Thyroid gland (tissue), 4 donors: ENCODE results near the gene FKBP10. TPM values are rescaled to one million over a fixed set of nuclear protein-coding genes. Genes with fewer than 3 reads are reported as not detected.
A peak's percentile ranks its signal among the peaks of the same experiment; 100 is the strongest.
"Not testable (repeated sequence)": the region's sequence is repeated elsewhere in the genome, so short reads cannot be mapped to it uniquely, and the experiment has no call there.

Experiments
- DNase-seq, 2 donors: peaks; one replicate each; pipeline ENCODE4 v3.0.0-alpha.2; 2019
- H3K27ac ChIP-seq, 3 donors: fragments of 200-600 bp; sonication (generic); 1 replicate in 2 of 3; 2 replicates in 1 of 3; pipeline ENCODE4 v1.5.1; 2016 to 2019; ENCODE audit warnings: mild to moderate bottlenecking in 1 of 3, moderate library complexity in 1 of 3
- H3K27me3 ChIP-seq: fragments of 200-600 bp; sonication (generic); one replicate; pipeline ENCODE4 v1.5.1; 2019
- H3K36me3 ChIP-seq, 2 donors: fragments of 200-600 bp; sonication (generic); one replicate each; pipeline ENCODE4 v1.5.1; 2016 to 2019
- H3K4me1 ChIP-seq, 2 donors: fragments of 200-600 bp; sonication (generic); one replicate each; pipeline ENCODE4 v1.5.1; 2017 to 2019
- H3K4me3 ChIP-seq, 3 donors: fragments of 200-600 bp; sonication (generic); replicated peaks in 1 of 3; 1 replicate in 2 of 3; 2 replicates in 1 of 3; pipeline ENCODE4 v1.5.1; 2016; ENCODE audit warnings: mild to moderate bottlenecking in 1 of 3
- H3K9me3 ChIP-seq: fragments of 200-600 bp; sonication (generic); one replicate; pipeline ENCODE4 v1.5.1; 2017
- CTCF ChIP-seq, 6 experiments: fragments of 200-600 bp in 3 of 6; fragments of 450-650 bp in 3 of 6; sonication (generic) in 3 of 6; IDR thresholded peaks; one replicate each; pipeline ENCODE4 v1.5.1; 2016 to 2019; ENCODE audit warnings: antibody characterized with exemption in 6 of 6, mild to moderate bottlenecking in 2 of 6, inconsistent platforms in 1 of 6, moderate library complexity in 1 of 6
- POLR2A ChIP-seq, 2 donors: fragments of 450-650 bp; IDR thresholded peaks; one replicate each; pipeline ENCODE4 v1.6.1; 2017; ENCODE audit warnings: antibody characterized with exemption in 2 of 2, mild to moderate bottlenecking in 2 of 2, moderate library complexity in 1 of 2
- WGBS, 2 donors: methylation state at CpG; one replicate each; pipeline ENCODE4 v1.1.5; 2017; 5-methylcytosine and 5-hydroxymethylcytosine counted together
- intact Hi-C: fragments of 100-400 bp; cut with DNase I; formaldehyde crosslinking; loops from one replicate; pipeline ENCODE4 v1.15.1; 2023
- total RNA-seq, 4 donors: library from RNA; depleted of rRNA; stranded (reverse); fragments of >200 nt; gene quantifications; one replicate each; pipeline ENCODE4 v1.2.3, GENCODE V29; 2016

Gene FKBP10
- total RNA-seq, 4 donors from 2014 or later = 42.2 to 75.3 (median 60.4) TPM

GRCh38 chr17:41836550-41837196 is 23.9 kb downstream of the FKBP10 start:
- peaks cover 0 to 6% of the 10 kb centered on the region in 2 donors for H3K36me3 ChIP-seq
- H3K4me1 ChIP-seq = peaks cover 26% of the 10 kb centered on the region in 2 donors
- no peak for TF ChIP-seq POLR2A (IDR thresholded peaks at IDR 0.05)
- no peak for TF ChIP-seq CTCF (IDR thresholded peaks at IDR 0.05)
- H3K9me3 ChIP-seq = no peaks in the 10 kb centered on the region
- peak in 1 of 2 donors; percentile 28 for DNase-seq
- 43 to 52% methylated on average over 20 to 21 of the region's 21 CpGs for WGBS, 2 donors
- intact Hi-C loops = no loop called here
- H3K27me3 ChIP-seq = no peaks in the 10 kb centered on the region
- peak overlapping the region in 1 of 3 donors; percentile 93 for H3K4me3 ChIP-seq
- H3K27ac ChIP-seq = peak overlapping the region; percentile 79 to 92 (median 88)

DNA sequence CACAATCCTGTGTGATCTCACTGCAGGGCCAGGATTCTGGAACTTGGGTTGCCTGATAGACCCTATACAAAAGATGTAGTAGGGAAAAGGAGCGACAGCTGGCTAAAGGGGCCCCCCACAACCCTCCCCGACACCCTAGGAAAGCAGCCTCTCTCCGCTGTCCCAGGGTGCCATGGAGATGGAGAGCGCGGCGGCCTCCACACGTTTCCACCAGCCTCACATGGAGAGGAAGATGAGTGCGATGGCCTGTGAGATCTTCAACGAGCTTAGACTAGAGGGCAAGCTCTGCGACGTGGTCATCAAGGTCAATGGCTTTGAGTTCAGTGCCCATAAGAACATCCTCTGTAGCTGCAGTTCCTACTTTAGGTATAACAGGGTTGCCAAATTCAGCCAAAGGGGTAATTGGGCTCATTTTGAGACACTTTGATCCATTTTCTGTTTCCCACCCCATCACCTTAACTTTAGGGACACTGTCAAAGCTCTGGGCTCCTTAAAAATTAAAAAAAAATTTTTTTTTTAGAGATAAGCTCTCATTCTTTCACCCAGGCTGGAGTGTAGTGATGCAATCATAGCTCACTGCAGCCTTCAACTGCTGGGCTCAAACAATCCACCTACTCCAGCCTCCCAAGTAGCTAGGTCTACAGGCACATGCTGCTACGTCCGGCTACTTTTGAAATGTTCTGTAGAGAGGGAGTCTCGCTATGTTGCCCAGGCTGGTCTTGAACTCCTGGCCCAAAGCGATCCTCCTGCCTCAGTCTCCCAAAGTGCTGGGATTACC is 25.1 kb downstream of the FKBP10 start, which contains the start of gene KLHL10:
KLHL10 (plus strand) TSS at position 65 of the 778 bp plus-strand sequence; CDS start at position 173, 108 bp downstream.
- Histone ChIP-seq H3K4me3 (no peak within 1 kb of the TSS), H3K27ac (peak within 1 kb of the TSS; percentile 79 to 92 (median 88)), H3K27me3 (no peaks in the 10 kb centered on the region), H3K4me1 (peaks cover 26% of the 10 kb centered on the region in 2 donors), H3K9me3 (no peaks in the 10 kb centered on the region), H3K36me3 (no peaks in the 10 kb centered on the region)
- TF ChIP-seq CTCF (IDR thresholded peaks at IDR 0.05) (no peak), POLR2A (IDR thresholded peaks at IDR 0.05) (no peak)
- intact Hi-C loops = no loop called here
- no peak for DNase-seq
- 84 to 90% methylated on average over 14 to 15 of the region's 15 CpGs for WGBS, 2 donors

- DNase-seq, H3K4me3 ChIP-seq, intact Hi-C loops, H3K9me3 ChIP-seq, H3K36me3 ChIP-seq, H3K27me3 ChIP-seq: not testable (repeated sequence)
- Histone ChIP-seq H3K4me1 (peaks cover 25 to 26% of the 10 kb centered on the region in 2 donors), H3K27ac (peak overlapping the region in 1 of 3 donors; percentile 75)
- 98 to 99% methylated on average over 2 of the region's 2 CpGs for WGBS, 2 donors
Measured at GRCh38 chr17:41839448-41839847, 26.6 kb downstream of the FKBP10 start.

GRCh38 chr17:41840781-41841180 is 28.0 kb downstream of the FKBP10 start:
- Histone ChIP-seq H3K4me1 (peaks cover 16 to 19% of the 10 kb centered on the region in 2 donors), H3K27ac (peak overlapping the region; percentile 53 to 82 (median 78))
- H3K4me3 ChIP-seq, H3K9me3 ChIP-seq, H3K27me3 ChIP-seq, H3K36me3 ChIP-seq, intact Hi-C loops: not testable (repeated sequence)
- peak; percentile 81 to 83 for DNase-seq
- WGBS, 2 donors = 40 to 41% methylated on average over 6 of the region's 6 CpGs

DNA sequence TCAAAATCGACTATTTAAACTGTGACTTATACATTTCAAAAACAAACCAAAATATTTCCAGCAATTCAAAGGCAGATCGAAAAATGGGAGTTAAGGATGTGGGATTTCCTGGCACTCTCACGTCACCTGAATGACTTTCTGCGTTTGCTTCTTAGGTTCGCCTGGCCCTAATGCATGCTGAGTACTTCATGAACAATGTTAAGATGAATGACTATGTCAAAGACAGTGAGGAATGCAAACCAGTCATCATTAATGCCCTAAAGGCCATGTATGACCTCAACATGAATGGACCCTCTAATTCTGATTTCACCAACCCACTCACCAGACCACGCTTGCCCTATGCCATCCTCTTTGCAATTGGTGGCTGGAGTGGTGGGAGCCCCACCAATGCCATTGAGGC is 32.2 kb downstream of the FKBP10 start:
- H3K4me1 ChIP-seq = peaks cover 33 to 41% of the 10 kb centered on the region in 2 donors
- H3K4me3 ChIP-seq = no peak overlapping the region
- H3K36me3 ChIP-seq = no peaks in the 10 kb centered on the region
- intact Hi-C loops = no loop called here
- whole genome bisulfite sequencing, 2 donors = 94 to 96% methylated on average over 6 of the region's 6 CpGs
- H3K9me3 ChIP-seq = no peaks in the 10 kb centered on the region
- DNase-seq = no peak
- no peak overlapping the region for H3K27ac ChIP-seq
- TF ChIP-seq POLR2A (IDR thresholded peaks at IDR 0.05) (no peak), CTCF (IDR thresholded peaks at IDR 0.05) (no peak)
- no peaks in the 10 kb centered on the region for H3K27me3 ChIP-seq

GRCh38 chr17:41848788-41849187 is 36.0 kb downstream of the FKBP10 start:
- no peaks in the 10 kb centered on the region for H3K27me3 ChIP-seq
- no peak for DNase-seq
- H3K27ac ChIP-seq = peak overlapping the region; percentile 62 to 72 (median 67)
- intact Hi-C loops = no loop called here
- H3K4me3 ChIP-seq = no peak overlapping the region
- TF ChIP-seq POLR2A (IDR thresholded peaks at IDR 0.05) (no peak), CTCF (IDR thresholded peaks at IDR 0.05) (no peak)
- peaks cover 0 to 3% of the 10 kb centered on the region in 2 donors for H3K36me3 ChIP-seq
- no peaks in the 10 kb centered on the region for H3K9me3 ChIP-seq
- peaks cover 43 to 52% of the 10 kb centered on the region in 2 donors for H3K4me1 ChIP-seq
- 29 to 34% methylated on average over 4 of the region's 4 CpGs for WGBS, 2 donors
